ENCODE data around the gene MIF. TPM values are rescaled to one million over a fixed set of nuclear protein-coding genes. Genes with fewer than 3 reads are reported as not detected.

MIF gene
- total RNA-seq, 2 donors from 2014 or later: 134 to 156 TPM

DNA sequence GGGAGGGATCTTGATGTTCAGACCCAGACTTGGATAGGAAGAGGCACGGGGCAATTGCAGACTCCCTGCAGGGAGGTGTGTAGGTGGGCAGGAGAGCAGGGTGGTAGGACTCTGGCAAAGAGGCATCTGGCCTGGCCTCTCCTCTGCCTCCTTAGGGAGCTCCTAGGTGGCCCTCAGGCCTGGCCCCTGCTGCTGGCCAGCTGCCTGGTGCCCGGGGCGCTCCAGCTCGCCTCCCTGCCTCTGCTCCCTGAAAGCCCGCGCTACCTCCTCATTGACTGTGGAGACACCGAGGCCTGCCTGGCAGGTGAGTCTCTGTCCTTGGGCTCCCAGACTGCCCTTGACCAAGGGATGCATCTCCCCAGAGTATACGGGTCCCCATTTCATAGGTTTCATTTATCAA, 16.6 kb upstream of the MIF start:
- Histone ChIP-seq H3K36me3 (replicated peaks in 1 of 2; ENCODE audit: insufficient read depth in 1 of 2, low read depth in 2 of 2) (peaks cover 0 to 2% of the 10 kb centered on the region in 2 donors), H3K27ac (no peak overlapping the region), H3K4me1 (no peaks in the 10 kb centered on the region), H3K27me3 (no peaks in the 10 kb centered on the region), H3K9me3 (no peaks in the 10 kb centered on the region), H3K4me3 (no peak overlapping the region)
- WGBS, 2 donors: 94% methylated on average over 7 to 8 of the region's 8 CpGs
- no peak for DNase-seq
- no peak for TF ChIP-seq CTCF (IDR thresholded peaks at IDR 0.05)
- TF ChIP-seq POLR2A (IDR thresholded peaks at IDR 0.05): no peak
- ATAC-seq: no peak
- intact Hi-C loops (cut with DNase I): no loop called here

- TF ChIP-seq POLR2A (IDR thresholded peaks at IDR 0.05) (no peak), CTCF (IDR thresholded peaks at IDR 0.05) (no peak)
- no peak overlapping the region for H3K4me3 ChIP-seq
- no peaks in the 10 kb centered on the region for H3K27me3 ChIP-seq
- no peak for DNase-seq
- intact Hi-C loops (cut with DNase I): no loop called here
- WGBS, 2 donors: 80 to 83% methylated on average over 7 of the region's 7 CpGs
- ATAC-seq: no peak
- H3K36me3 ChIP-seq (replicated peaks in 1 of 2; ENCODE audit: insufficient read depth in 1 of 2, low read depth in 2 of 2): peaks cover 0 to 2% of the 10 kb centered on the region in 2 donors
- H3K9me3 ChIP-seq: no peaks in the 10 kb centered on the region
- no peak overlapping the region for H3K27ac ChIP-seq
- no peaks in the 10 kb centered on the region for H3K4me1 ChIP-seq
These were observed 16.0 kb upstream of the MIF start for GRCh38 chr22:23878219-23878618.

- WGBS, 2 donors: 87 to 90% methylated on average over 14 to 20 of the region's 20 CpGs
- ATAC-seq (no peak), DNase-seq (no peak)
- Histone ChIP-seq H3K36me3 (replicated peaks in 1 of 2; ENCODE audit: insufficient read depth in 1 of 2, low read depth in 2 of 2) (peaks cover 0 to 2% of the 10 kb centered on the region in 2 donors), H3K27ac (no peak overlapping the region), H3K27me3 (no peaks in the 10 kb centered on the region), H3K9me3 (no peaks in the 10 kb centered on the region), H3K4me3 (no peak overlapping the region), H3K4me1 (no peaks in the 10 kb centered on the region)
- intact Hi-C loops (cut with DNase I): no loop called here
- TF ChIP-seq CTCF (IDR thresholded peaks at IDR 0.05) (no peak), POLR2A (IDR thresholded peaks at IDR 0.05) (no peak)
These were observed 11.8 kb upstream of the MIF start for GRCh38 chr22:23882370-23882769.

- Histone ChIP-seq H3K9me3 (no peaks in the 10 kb centered on the region), H3K27ac (no peak overlapping the region), H3K27me3 (no peaks in the 10 kb centered on the region), H3K4me3 (no peak overlapping the region), H3K36me3 (replicated peaks in 1 of 2; ENCODE audit: insufficient read depth in 1 of 2, low read depth in 2 of 2) (no peaks in the 10 kb centered on the region), H3K4me1 (no peaks in the 10 kb centered on the region)
- 97% methylated on average over 9 of the region's 9 CpGs; no CpG with 5 or more reads in 1 of the 2 donors for WGBS, 2 donors
- DNase-seq (no peak), ATAC-seq (no peak)
- TF ChIP-seq POLR2A (IDR thresholded peaks at IDR 0.05): no peak
- TF ChIP-seq CTCF (IDR thresholded peaks at IDR 0.05): no peak
- intact Hi-C loops (cut with DNase I): no loop called here
These were observed 10.5 kb upstream of the MIF start for GRCh38 chr22:23883658-23884057.

DNA sequence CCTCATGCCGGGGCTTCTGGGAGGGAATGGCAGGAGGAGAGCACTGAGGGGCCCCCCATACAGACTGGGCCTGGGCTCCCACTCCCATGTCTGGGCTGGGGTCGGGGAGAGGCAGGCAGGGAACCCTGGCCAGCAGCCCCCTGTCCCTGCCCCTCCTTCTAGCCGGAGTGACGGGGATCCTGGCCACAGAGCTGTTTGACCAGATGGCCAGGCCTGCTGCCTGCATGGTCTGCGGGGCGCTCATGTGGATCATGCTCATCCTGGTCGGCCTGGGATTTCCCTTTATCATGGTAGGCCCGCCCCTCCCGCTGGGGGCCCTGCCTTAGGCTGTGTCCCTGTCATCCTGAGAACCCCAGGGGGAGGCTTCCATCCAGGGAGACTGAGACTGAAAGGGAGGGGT, 10.0 kb upstream of the MIF start:
- DNase-seq (no peak), ATAC-seq (no peak)
- no peaks in the 10 kb centered on the region for H3K36me3 ChIP-seq (replicated peaks in 1 of 2; ENCODE audit: insufficient read depth in 1 of 2, low read depth in 2 of 2)
- H3K27me3 ChIP-seq: no peaks in the 10 kb centered on the region
- no peaks in the 10 kb centered on the region for H3K9me3 ChIP-seq
- H3K27ac ChIP-seq: no peak overlapping the region
- 95% methylated on average over 9 of the region's 9 CpGs; no CpG with 5 or more reads in 1 of the 2 donors for WGBS, 2 donors
- no peak overlapping the region for H3K4me3 ChIP-seq
- TF ChIP-seq POLR2A (IDR thresholded peaks at IDR 0.05) (no peak), CTCF (IDR thresholded peaks at IDR 0.05) (no peak)
- intact Hi-C loops (cut with DNase I): no loop called here
- no peaks in the 10 kb centered on the region for H3K4me1 ChIP-seq
